Lung microvascular endothelial cell (primary cell): ENCODE results near the gene COL20A1. TPM values are rescaled to one million over a fixed set of nuclear protein-coding genes. Genes with fewer than 3 reads are reported as not detected.
"Not testable (repeated sequence)": the region's sequence is repeated elsewhere in the genome, so short reads cannot be mapped to it uniquely, and the experiment has no call there.

ENCODE experiments used
- DNase-seq, 2 donors: peaks; one replicate each; pipeline versions ENCODE4 v3.0.0 to v3.0.0-alpha.2; 2010; ENCODE audit warnings: low read depth in 2 of 2
- total RNA-seq: library from RNA; depleted of rRNA; stranded (reverse); fragments of >200 nt; gene quantifications from 2 replicates; pipeline ENCODE4 v1.2.1, GENCODE V29; 2014

The COL20A1 gene
- total RNA-seq, 1 donor from 2014 or later: 0.20 TPM

DNA sequence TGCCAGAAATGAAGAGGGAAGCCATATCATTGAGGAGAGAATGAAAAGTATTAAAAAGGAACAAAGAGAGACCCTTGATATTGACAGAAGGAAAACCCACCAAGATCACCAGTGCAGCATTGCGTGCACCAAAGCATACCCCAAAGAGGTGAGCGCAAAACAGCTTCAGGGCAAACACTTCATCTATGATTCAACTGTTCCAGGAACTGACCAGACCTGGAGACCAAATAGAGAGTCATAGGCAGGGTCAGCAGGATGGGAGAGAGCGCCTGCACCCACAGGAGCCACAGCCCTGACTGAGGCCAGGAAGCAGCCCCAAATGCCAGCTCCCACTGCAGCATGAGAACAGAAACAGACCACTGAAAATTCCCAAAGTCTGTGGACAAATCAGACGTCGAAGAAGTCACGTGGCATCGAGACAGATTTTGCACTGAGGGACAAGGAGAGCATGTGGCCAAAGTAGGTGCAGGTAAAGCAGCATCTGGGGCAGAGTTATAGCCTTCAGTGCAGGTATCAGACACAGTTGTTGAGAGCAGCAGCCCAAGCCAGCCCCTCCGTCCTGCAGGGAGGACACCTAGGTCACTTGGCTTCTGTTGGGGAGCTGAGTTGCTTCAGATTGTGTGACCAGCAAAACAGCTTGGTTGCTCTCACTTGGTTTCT is 38.9 kb downstream of the COL20A1 start:
- no peak for DNase-seq

DNA sequence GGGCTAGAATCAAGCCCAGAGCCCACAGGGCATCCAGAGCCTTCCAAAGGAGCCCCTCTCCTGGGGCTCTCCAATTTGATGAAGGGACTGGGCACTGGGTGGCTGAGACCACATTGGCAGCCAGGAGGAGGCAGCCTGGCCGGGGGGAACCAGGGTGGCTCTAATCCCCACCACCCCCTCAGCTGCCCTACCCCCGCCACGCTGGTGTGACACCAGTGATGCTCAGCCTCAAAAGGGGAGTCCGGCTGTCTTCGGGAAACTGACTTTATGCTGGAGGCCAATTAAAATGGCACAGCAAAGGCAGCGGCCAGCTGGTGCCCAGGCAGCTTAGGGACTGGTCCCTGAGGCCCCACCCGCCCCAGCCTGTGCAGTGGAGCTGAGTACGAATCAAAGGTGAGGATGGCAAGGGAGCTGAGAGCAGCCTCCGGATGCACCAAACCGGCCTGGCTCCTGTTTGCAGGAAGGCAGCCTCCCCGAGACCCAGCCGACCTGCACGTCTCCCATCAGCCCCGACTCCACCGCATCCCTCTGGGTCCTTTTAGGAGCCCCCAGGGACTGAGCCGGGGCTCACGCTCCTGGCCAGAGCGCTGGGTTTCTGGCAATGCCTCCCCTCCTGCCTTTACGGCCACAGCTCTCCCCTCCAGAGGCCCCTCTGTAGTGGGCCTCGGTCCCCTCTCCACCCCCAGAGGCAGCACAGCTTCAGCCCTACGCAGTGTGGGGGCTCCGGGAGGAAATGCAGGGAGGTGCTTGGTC is 39.7 kb downstream of the COL20A1 start:
- no peak for DNase-seq

DNA sequence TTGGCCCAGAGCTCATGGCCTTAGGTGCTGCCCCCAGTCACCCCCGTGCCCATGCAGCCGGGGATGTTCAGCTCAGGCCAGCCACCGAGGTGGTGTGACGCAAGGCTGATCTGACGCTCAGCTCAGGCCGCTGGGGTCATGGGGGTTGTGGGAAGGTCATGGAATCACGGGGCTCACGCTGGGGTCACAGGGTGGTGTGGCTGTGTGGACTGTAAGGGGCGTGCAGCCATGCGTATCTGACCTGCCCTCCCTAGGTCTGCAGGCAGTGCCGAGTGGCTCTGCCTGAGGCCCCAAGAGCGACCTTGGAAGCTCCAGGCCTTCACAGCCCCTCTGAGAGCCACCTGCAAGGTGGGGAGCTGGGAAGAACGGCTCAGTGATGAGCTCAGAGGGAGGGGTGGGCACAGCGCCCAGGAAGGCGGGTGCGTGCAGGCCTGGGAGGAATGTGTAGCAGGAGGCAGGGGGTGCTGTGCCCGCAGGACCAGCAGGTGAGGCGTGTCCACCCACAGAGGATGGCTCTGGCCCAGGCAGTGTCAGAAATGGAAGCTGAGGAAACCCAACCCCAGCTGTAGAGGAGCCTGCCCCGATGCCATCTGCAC is 40.4 kb downstream of the COL20A1 start:
- DNase-seq: no peak

DNA sequence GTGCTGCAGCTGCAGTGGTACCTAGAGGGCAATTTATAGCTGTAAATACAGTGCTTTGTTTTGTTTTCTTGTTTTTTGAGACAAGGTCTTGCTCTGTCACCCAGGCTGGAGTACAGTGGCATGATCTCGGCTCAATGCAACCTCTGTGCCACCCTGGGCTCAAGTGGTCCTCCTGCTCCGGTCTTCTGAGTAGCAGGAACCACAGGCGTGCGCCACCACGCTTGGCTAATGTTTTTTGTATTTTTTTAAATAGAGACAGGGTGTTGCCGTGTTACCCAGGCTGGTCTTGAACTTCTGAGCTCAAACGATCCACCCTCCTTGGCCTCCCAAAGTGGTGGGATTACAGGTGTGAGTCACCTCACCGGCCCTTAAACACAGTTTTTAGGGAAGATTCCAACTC is 41.4 kb downstream of the COL20A1 start:
- no peak for DNase-seq

DNA sequence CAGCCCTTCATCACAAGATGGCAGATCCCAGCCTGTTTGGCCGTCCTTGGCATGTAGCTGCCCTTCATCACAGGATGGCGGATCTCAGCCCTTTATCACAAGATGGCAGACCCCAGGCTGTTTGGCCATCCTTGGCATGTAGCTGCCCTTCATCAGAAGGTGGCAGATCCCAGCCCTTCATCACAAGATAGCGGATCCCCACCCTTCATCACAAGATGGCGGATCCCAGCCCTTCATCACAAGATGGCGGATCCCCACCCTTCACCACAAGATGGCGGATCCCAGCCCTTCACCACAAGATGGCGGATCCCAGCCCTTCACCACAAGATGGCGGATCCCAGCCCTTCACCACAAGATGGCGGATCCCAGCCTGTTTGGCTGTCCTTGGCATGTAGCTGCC is 42.1 kb downstream of the COL20A1 start:
- DNase-seq: not testable (repeated sequence)

DNA sequence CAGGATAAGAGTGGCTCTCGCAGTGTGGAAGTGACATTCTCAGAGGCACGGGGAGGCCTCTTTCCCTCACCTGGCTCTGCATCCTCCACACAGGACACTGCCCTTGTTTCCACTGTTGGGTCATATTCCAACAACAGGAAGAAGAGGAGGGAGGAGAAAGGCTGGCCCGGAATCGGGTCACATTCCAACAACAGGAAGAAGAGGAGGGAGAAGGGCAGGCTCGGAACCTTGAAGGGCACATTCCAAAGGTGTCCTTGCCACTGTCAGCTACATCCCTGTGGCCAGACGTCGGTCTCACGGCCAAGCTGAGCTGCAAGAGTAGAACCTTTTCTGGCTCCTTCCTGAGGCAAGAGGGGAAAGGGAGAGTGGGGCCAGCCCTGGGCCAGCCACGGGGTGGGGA is 42.7 kb downstream of the COL20A1 start:
- DNase-seq: peak in 1 of 2 donors; percentile 55

DNA sequence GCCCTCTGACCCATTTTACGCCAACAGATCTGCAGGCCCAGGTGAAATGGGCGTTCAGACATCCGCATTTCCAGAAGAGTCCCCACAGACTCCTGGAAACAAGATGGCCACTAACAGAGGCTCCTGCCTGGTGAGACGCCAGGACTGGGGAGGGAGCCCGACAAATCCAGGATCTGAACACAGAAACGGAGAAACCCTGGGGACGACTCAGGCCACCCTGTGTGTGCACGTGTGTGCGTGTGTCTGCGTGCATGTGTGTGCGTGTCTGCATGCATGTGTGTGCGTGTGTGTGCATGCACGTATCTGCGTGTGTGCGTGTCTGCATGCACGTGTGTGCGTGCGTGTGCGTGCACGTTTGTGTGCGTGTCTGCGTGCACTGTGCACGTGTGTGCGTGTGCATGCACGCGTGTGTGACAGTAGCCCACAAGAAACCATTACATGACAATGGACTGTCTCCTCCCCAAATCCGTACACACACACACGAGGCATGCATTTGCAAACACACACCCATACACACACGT is 43.3 kb downstream of the COL20A1 start:
- peak in 1 of 2 donors; percentile 7 for DNase-seq

DNA sequence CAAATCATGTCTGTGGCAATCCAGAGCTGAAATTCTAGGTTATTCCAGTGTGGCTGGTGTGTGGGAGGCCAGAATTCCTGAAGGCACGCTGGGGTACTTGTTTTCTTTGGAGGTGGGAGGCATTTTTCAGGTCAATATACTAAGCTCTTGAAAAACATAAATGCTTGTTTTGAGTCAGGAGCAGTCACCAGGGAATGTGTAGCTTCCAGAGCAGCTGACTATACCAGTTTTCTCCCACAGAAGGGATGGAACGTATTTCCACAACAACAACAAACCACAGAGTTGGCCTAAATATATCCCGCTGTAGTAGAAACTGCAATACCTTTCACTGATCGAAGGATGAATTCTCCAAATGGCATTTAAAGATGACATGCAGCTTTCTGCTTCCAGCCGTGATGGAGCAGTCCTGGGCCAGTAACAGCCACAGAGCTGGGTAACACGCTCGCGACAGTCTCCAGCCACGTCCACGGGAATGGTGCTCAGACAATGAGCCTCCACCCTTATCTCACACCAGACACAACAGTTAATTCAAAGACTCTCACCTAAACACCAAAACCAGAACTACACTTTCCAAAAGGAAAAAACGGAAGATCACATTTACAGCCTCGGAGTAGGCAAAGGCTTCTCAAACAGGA is 44.9 kb downstream of the COL20A1 start:
- peak in 1 of 2 donors; percentile 23 for DNase-seq

DNA sequence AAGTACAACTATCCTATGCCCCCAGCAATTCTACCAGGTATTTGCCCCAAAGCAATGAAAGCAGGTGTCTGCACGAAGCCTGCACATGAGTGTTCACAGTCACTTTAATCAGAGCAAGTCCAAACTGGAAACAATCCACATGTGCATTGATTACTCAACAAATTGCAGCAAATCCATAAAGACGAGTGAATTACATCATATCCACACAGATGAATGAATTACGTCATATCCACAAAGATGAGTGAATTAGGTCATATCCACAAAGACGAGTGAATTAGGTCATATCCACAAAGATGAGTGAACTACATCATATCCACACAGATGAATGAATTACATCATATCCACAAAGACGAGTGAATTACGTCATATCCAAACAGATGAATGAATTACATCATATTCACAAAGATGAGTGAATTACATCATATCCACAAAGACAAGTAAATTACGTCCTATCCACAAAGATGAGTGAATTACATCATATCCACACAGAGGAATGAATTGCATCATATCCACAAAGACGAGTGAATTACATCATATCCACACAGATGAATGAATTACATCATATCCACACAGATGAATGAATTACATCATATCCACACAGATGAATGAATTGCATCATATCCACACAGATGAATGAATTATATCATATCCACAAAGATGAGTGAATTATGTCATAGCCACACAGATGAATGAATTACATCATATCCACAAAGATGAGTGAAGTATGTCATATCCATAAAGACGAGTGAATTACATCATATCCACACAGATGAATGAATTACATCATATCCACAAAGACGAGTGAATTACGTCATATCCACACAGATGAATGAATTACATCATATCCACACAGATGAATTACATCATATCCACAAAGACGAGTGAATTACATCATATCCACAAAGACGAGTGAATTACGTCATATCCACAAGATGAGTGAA is 46.4 kb downstream of the COL20A1 start:
- not testable (repeated sequence) for DNase-seq

DNA sequence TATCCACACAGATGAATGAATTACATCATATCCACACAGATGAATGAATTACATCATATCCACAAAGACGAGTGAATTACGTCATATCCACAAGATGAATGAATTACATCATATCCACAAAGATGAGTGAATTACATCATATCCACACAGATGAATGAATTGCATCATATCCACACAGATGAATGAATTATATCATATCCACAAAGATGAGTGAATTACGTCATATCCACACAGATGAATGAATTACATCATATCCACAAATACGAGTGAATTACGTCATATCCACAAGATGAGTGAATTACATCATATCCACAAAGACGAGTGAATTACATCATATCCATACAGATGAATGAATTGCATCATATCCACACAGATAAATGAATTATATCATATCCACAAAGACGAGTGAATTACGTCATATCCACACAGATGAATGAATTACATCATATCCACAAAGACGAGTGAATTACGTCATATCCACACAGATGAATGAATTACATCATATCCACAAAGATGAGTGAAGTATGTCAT is 47.2 kb downstream of the COL20A1 start:
- not testable (repeated sequence) for DNase-seq

DNA sequence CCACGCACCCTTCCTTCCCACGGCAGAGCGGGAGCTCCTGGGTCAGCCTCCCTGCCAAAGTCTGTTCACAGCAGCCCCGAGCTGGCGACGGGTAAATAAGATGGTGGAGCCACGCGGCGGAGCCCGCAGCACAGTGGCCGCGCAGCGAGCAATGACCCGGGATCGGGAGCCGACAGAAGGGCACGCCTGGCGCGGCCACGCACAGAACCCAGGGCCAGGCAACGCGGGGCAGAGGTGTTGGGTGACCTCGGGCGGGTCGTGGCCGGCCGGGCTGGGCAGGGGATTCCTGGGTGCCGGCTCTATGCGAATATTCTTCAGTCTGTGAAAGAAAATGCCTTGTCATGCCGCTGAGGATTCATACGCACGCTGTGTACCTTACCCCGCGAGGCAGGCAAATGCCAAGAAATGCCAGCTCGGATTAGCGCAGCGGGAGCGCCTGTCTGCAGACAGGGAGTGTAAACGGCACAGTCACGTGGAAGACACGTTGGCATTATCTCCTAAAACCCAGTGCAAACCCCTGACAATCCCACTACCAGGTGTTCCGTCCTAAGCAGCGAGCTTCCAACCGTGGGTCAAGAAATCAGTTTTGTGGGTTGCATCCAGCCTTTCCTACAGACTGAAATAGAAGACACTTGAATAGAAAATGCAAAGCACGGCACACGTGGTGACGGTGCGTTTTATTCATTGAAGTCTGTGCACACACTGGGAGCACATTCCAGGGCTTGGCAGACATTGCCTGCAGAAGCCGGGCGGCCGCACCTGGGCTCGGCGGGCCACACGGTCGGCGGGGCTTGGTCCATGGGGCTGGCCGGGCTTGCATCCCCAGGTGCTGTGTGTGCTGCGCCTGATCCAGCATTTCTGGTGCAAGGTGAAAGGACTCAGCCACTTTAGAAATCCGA is 49.8 kb downstream of the COL20A1 start:
- no peak for DNase-seq

DNA sequence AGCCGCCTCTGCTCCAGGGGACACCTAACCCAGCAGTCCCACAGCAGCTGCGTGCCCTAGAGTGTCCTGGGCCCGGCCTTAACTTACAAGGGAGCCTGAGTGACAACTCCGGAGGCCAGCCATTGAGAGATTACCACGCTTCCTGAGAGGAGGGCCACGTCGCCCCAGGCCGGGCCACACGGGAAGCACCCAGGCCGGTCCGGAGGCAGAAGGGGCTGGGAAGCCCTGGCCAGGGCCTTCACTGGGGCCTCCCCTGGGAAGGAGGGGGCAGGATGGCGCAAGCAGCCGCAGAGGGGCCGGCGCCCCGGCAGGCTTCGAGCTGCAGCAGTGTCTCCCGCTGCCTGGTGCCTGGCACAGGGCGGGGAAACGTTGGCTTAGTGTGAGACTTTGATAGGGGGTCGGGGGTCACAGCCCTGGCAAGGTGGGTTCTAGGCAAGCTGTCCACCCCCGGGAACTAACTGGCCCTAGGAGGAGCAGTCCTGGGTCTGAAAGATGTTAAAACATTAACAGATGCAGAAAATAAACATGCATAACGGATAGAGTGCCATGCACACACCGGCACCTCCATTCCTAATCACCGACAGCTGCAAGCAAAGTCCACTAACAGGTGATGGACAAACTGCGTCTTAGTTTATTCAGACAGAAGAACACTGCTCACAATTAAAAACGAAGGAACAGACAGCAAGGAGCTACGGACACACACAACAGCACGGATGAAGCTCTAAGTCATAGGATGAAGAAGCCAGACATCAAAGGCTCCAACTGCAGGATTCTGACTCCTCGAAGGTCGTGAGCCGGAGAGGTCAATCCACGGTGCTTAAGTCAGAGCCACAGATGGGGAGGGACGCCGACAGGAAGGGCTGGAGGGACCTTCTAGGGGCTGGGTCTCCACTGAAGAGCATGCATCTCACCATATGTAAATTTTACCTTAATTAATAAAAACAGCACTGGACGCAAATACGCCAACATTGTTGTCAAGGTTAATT is 50.8 kb downstream of the COL20A1 start:
- DNase-seq: no peak

DNA sequence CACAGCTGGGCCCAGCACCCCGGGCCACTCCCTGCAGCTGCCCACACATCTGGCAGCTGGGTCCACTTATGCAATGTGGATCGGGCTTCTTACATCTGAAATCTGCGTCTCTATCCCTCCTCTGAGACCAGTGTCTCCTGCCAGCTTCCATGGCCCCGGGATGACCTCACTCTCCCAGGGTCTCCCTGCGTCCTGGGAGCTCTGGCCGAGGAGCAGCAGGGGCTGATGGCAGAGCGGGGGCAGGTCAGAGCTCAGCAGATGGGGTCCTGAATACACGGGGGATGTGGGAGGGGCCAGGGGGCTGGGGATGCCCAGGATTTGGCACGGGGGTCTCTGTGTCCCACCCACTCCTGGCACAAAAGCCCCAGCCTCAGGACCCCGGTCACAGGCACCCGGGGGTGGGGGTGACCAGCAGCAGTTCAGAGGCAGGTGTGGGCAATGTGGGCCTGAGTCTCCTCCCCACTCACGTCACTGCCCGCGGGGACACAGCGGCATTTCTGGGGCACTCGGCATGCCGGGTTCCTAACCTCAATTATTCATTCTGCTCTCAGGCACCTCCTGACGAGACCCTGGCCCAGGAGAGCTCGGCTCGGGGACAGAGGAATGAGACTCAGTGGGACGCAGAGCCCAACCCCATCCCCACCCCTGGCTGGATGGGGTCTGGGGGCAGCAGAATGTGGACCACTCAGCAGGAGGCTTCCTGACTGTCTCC is 51.8 kb downstream of the COL20A1 start:
- no peak for DNase-seq

DNA sequence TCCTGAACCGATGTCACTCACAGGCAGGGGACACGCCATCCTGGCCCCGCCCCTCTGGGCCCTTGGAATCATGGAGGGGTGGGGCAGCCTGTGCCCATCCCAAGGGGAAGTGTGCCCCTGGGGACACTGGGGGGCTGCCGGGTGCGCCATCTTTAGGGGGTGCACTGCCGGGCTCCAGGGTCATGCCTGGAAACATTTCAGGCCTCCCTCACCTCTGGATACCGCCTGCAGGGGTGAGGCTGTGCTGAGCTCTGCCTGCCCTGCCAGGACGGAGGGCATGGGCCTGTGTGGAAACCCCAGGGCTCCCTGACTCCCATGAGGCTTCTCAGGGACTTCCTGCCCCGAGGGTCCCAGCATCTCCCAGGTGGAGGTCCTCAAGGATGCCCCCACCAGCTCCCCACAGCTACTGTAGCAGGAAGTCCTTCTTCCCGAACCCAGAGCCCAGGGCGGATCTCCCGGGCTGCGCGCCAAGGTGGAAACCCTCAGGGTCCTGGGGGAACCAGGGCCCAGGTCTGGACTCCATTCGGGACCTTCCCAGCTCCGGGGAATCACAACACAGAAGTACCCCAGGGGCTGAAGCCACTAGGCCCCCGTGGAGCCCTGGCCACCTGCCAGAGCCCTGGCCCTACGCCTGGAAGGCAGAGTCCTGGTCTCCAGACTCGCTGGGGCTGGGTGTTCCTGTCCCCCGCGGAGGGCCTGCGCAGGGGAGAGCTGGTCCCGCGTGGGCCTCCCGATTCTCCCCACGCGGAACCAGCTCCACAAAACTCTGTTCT is 52.5 kb downstream of the COL20A1 start:
- DNase-seq: peak in 1 of 2 donors; percentile 41

DNA sequence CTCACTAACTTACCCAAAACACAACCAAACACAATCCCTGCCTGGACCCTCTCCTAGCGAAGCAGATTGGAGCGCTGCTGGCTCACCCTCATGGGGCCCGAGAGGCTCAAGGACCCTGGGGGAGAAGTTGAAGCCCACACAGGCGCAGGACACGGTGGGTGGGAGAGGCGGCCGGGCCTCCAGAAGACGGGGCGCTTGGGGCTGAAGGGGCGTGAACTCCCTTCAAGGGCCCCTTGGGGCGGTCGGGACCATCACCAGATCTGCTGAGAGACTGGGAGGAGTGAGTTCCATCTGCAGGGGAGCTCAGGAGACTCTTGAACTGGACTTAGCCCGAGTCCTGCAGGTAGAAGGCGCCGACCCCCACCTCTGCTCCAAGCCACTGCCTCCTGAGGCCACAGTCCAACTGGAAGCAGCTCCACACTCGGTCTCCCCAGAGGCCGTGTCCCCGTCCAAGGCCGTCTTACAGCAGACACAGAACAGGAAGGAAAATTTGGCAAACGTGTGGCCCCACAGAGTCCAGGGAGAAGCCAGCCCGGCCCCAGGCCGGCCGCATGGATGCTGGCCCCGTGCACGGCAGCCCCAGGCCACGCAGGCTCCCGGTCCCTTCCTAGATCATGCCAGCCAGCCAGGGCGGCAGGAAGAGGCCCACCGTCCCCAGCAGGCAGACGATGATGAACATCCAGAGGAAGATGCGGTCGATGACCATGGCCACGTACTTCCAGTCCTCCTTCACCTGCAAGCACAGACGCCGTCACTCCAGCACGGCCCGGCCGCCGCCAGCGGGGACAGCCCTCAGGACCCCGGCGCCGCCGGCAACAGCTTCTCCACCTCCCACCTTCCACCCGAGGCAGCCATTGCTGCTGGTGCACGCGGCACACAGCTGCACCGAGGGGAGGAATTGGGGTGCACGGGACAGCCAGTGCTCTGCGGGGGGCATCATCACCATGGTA is 53.4 kb downstream of the COL20A1 start:
- DNase-seq: no peak
